H1 (cell line): Measurements from ENCODE around the gene PPA2. TPM values are rescaled to one million over a fixed set of nuclear protein-coding genes. Genes with fewer than 3 reads are reported as not detected.

Experiments used
- GABPA ChIP-seq: IDR thresholded peaks from 2 replicates; pipeline ENCODE4 v1.6.1; 2011; ENCODE audit warnings: mild to moderate bottlenecking, low read length, moderate library complexity, borderline replicate concordance; ENCODE audit not compliant: insufficient read depth
- HDAC2 ChIP-seq, 2 experiments: fragments of 300-600 bp in 1 of 2; sonication (generic) in 1 of 2; IDR thresholded peaks; 2 replicates each; pipeline ENCODE4 v1.6.1; 2011 to 2012; ENCODE audit warnings: low read depth in 2 of 2, low read length in 2 of 2, mild to moderate bottlenecking in 2 of 2, moderate library complexity in 2 of 2, borderline replicate concordance in 1 of 2, inconsistent platforms in 1 of 2
- JUND ChIP-seq: IDR thresholded peaks from 2 replicates; pipeline ENCODE4 v1.6.1; 2011; ENCODE audit warnings: mild to moderate bottlenecking, improper control_type of control experiment, low read length
- RBBP5 ChIP-seq: IDR thresholded peaks from 2 replicates; pipeline ENCODE4 v1.7.1; 2012; ENCODE audit warnings: low read depth, mild to moderate bottlenecking, inconsistent platforms, low read length, moderate library complexity, borderline replicate concordance
- RFX5 ChIP-seq: IDR thresholded peaks from 2 replicates; pipeline ENCODE4 v1.6.1; 2011; ENCODE audit warnings: low read depth, low read length, improper control_type of control experiment, borderline replicate concordance
- SP4 ChIP-seq: IDR thresholded peaks from 2 replicates; pipeline ENCODE4 v1.6.1; 2012; ENCODE audit warnings: low read length, inconsistent platforms
- TCF12 ChIP-seq: IDR thresholded peaks from 2 replicates; pipeline ENCODE4 v1.6.1; 2011; ENCODE audit warnings: low read depth, mild to moderate bottlenecking, low read length
- polyA plus RNA-seq, 7 experiments: library from polyadenylated mRNA; depleted of rRNA in 3 of 7; stranded (reverse) in 5 of 7; unstranded in 2 of 7; fragments of >200 nt in 5 of 7; fragments of 200-250 nt in 2 of 7; gene quantifications; 1 replicate in 5 of 7; 2 replicates in 1 of 7; 4 replicates in 1 of 7; pipeline versions ENCODE4 v1.2.1 to v1.2.3, GENCODE V29; 2011 to 2013; ENCODE audit warnings: missing spikeins in 2 of 7, mixed read lengths in 2 of 7
- total RNA-seq: library from RNA; stranded (reverse); fragmentation: NEBNext Ultra II Directional; extraction: Animal tissue kit (Norgen Biotek cat#: 25700); gene quantifications from 2 replicates; pipeline ENCODE4 v1.2.1, GENCODE V29; 2021
- TF ChIP-seq, protein P1 (sequence below): fragments of 300-600 bp; sonication (generic); IDR thresholded peaks from 2 replicates; pipeline ENCODE4 v1.7.1; 2012; ENCODE audit warnings: low read length, moderate library complexity, mild to moderate bottlenecking, inconsistent platforms; ENCODE audit not compliant: insufficient replicate concordance
- TF ChIP-seq, protein P2 (sequence below): IDR thresholded peaks from 2 replicates; pipeline ENCODE4 v1.6.1; 2011; ENCODE audit warnings: low read depth, mild to moderate bottlenecking, low read length; ENCODE audit not compliant: insufficient read depth

PPA2 gene
- total and polyA plus RNA-seq, 2 of the 8 experiments (the other 6 are each of a cell fraction or from before 2014, with no cell fraction given), result 24.9 to 62.7 TPM

DNA sequence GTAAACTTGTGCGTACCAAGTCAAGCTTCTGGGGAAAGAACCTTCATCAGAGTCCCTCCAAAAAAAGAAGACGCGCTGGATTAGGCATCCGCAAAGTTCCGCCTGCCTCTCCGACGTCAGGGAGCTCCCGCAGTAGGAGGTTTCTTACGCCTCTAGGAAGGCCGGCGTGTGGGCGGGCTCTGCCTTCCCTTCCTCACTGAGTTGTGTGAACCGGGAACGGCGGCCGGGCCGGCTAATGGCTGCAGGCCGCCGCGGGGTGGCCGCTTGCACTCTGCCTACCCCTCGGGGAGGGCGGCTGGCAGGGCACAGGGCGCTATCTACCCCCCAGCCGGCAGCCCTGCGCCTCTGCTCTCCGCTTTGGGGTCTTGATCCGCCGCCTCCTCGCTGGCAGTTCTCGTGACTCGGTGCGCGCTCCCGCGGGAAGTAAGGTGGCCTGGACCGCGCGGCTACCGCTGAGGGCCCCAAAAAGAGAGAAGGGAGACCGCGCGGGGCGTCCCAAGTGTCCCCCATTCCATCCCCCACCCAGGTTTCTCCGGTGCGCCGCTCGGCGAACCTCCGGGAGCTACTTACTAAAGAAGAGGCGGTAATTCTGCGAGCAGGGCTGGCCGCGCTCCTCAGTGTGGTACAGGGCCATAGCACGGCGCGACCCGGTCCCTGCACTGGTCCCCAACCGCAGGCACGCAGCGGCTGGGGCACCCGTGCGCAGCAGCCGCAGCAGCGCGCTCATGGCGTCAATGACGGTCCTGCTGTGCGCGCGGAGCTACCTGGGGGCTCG is at the start of gene PPA2 (continued):
- TF ChIP-seq, protein P1, sequence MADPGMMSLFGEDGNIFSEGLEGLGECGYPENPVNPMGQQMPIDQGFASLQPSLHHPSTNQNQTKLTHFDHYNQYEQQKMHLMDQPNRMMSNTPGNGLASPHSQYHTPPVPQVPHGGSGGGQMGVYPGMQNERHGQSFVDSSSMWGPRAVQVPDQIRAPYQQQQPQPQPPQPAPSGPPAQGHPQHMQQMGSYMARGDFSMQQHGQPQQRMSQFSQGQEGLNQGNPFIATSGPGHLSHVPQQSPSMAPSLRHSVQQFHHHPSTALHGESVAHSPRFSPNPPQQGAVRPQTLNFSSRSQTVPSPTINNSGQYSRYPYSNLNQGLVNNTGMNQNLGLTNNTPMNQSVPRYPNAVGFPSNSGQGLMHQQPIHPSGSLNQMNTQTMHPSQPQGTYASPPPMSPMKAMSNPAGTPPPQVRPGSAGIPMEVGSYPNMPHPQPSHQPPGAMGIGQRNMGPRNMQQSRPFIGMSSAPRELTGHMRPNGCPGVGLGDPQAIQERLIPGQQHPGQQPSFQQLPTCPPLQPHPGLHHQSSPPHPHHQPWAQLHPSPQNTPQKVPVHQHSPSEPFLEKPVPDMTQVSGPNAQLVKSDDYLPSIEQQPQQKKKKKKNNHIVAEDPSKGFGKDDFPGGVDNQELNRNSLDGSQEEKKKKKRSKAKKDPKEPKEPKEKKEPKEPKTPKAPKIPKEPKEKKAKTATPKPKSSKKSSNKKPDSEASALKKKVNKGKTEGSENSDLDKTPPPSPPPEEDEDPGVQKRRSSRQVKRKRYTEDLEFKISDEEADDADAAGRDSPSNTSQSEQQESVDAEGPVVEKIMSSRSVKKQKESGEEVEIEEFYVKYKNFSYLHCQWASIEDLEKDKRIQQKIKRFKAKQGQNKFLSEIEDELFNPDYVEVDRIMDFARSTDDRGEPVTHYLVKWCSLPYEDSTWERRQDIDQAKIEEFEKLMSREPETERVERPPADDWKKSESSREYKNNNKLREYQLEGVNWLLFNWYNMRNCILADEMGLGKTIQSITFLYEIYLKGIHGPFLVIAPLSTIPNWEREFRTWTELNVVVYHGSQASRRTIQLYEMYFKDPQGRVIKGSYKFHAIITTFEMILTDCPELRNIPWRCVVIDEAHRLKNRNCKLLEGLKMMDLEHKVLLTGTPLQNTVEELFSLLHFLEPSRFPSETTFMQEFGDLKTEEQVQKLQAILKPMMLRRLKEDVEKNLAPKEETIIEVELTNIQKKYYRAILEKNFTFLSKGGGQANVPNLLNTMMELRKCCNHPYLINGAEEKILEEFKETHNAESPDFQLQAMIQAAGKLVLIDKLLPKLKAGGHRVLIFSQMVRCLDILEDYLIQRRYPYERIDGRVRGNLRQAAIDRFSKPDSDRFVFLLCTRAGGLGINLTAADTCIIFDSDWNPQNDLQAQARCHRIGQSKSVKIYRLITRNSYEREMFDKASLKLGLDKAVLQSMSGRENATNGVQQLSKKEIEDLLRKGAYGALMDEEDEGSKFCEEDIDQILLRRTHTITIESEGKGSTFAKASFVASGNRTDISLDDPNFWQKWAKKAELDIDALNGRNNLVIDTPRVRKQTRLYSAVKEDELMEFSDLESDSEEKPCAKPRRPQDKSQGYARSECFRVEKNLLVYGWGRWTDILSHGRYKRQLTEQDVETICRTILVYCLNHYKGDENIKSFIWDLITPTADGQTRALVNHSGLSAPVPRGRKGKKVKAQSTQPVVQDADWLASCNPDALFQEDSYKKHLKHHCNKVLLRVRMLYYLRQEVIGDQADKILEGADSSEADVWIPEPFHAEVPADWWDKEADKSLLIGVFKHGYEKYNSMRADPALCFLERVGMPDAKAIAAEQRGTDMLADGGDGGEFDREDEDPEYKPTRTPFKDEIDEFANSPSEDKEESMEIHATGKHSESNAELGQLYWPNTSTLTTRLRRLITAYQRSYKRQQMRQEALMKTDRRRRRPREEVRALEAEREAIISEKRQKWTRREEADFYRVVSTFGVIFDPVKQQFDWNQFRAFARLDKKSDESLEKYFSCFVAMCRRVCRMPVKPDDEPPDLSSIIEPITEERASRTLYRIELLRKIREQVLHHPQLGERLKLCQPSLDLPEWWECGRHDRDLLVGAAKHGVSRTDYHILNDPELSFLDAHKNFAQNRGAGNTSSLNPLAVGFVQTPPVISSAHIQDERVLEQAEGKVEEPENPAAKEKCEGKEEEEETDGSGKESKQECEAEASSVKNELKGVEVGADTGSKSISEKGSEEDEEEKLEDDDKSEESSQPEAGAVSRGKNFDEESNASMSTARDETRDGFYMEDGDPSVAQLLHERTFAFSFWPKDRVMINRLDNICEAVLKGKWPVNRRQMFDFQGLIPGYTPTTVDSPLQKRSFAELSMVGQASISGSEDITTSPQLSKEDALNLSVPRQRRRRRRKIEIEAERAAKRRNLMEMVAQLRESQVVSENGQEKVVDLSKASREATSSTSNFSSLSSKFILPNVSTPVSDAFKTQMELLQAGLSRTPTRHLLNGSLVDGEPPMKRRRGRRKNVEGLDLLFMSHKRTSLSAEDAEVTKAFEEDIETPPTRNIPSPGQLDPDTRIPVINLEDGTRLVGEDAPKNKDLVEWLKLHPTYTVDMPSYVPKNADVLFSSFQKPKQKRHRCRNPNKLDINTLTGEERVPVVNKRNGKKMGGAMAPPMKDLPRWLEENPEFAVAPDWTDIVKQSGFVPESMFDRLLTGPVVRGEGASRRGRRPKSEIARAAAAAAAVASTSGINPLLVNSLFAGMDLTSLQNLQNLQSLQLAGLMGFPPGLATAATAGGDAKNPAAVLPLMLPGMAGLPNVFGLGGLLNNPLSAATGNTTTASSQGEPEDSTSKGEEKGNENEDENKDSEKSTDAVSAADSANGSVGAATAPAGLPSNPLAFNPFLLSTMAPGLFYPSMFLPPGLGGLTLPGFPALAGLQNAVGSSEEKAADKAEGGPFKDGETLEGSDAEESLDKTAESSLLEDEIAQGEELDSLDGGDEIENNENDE, result no peak
- TF ChIP-seq RFX5 (no peak), TCF12 (no peak), JUND (no peak; the same call in 1 of the 2 replicates), HDAC2 (IDR thresholded peaks at IDR 0.05; ENCODE audit: borderline replicate concordance in 1 of 2, low read depth in 2 of 2, low read length in 2 of 2) (peak; percentile 35 to 67; a peak in 1 of 4 replicates), GABPA (no peak), RBBP5 (peak; percentile 97), SP4 (0 out of 2 replicates have a peak, but pooled peaks have one; percentile 16)
- TF ChIP-seq, protein P2, sequence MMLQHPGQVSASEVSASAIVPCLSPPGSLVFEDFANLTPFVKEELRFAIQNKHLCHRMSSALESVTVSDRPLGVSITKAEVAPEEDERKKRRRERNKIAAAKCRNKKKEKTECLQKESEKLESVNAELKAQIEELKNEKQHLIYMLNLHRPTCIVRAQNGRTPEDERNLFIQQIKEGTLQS, result no peak
